ENCODE data around the gene ZMIZ1. TPM values are rescaled to one million over a fixed set of nuclear protein-coding genes. Genes with fewer than 3 reads are reported as not detected.

The ZMIZ1 gene
- total RNA-seq, 1 experiment from 2014 or later = 34.2 TPM

- CTCF ChIA-PET = interaction anchor here (0.6 kb wide), 2 partner anchors 21 to 1031 kb away, joined by 4 to 5 read pairs; no protein-coding TSS in a partner anchor
These were observed 11.0 kb downstream of the ZMIZ1 start for GRCh38 chr10:79079490-79080355.

More at GRCh38 chr10:79079490-79080355, 11.0 kb downstream of the ZMIZ1 start:
- Histone ChIP-seq H3K27me3 (ENCODE audit: control insufficient read depth, insufficient read depth, low read length) (no peaks in the 10 kb centered on the region), H3K36me3 (ENCODE audit: control insufficient read depth, insufficient read depth, low read length) (no peaks in the 10 kb centered on the region), H3K27ac (ENCODE audit: low read length) (peak overlapping the region; percentile 78), H3K4me1 (ENCODE audit: control insufficient read depth, insufficient read depth, low read length) (peaks cover 100% of the 10 kb centered on the region), H3K9me3 (ENCODE audit: control insufficient read depth, insufficient read depth, low read depth, low read length) (no peaks in the 10 kb centered on the region), H3K4me3 (ENCODE audit: low read depth in 2 of 2, low read length in 2 of 2) (no peak overlapping the region)
- intact Hi-C loops (cut with micrococcal nuclease; ENCODE audit: unreplicated experiment) (no loop called here), in situ Hi-C loops (cut with HindIII; ENCODE audit: low pct_unique_long_range_greater_than_20kb, low sequenced_read_pairs) (no loop called here)
- no TSS peak for BruUV-seq (replicated peaks)
- TF ChIP-seq POLR2AphosphoS5 (IDR thresholded peaks at IDR 0.05; ENCODE audit: low read depth, low read length) = no peak
- TF ChIP-seq CTCF (IDR thresholded peaks at IDR 0.05) = no peak
- TF ChIP-seq REST (IDR thresholded peaks at IDR 0.05; ENCODE audit: insufficient read depth in 1 of 2, low read depth in 2 of 2, low read length in 1 of 2) = no peak
- TF ChIP-seq TCF7L2 (IDR thresholded peaks at IDR 0.05; ENCODE audit: low read depth, low read length) = no peak
- no peak for TF ChIP-seq SIN3A (IDR thresholded peaks at IDR 0.05; ENCODE audit: borderline replicate concordance, insufficient read depth, low read depth, low read length)
- POLR2A ChIA-PET = interaction anchor here (0.7 kb wide), 1 partner anchor 13 kb away, joined by 6 read pairs; no protein-coding TSS in a partner anchor
- no peak for DNase-seq (ENCODE audit: low read depth, low spot score)
- ATAC-seq = peak; percentile 61
